ENCODE data around the gene CDH22. TPM values are rescaled to one million over a fixed set of nuclear protein-coding genes. Genes with fewer than 3 reads are reported as not detected.

The CDH22 gene
- total and polyA plus RNA-seq, 10 of the 15 experiments (the other 5 are each of a cell fraction or from before 2014, with no cell fraction given) = not detected

DNA sequence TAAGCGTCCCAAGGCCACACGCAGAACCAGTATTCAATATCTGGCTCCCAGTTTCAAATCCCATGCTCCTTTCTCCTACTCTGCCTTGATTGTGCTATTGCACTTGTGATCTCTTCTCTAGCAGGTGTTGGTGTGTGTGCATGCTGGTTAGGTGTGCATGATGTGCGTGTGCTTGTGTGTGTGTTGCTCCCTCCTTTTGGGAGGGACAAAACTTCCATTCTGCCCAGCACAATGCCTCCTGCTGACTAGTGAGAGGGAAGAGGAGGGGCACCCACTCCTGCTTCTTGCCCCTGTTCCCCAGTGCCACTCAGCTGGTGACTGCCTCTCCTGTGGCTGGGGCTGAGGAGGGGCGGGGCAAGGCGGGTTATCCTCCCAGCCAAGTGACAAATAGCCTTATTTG lies 170.5 kb downstream of the CDH22 start:
- Histone ChIP-seq H4K20me1 (ENCODE audit: control insufficient read depth, insufficient read depth) (no peaks in the 10 kb centered on the region), H3K4me3 (no peak overlapping the region), H3K4me2 (ENCODE audit: control insufficient read depth, insufficient read depth) (no peak overlapping the region), H3K79me2 (ENCODE audit: control insufficient read depth, insufficient read depth, low read length) (no peaks in the 10 kb centered on the region), H3K4me1 (ENCODE audit: control insufficient read depth, insufficient read depth, low read length) (no peaks in the 10 kb centered on the region), H3K9me3 (replicated peaks; ENCODE audit: control insufficient read depth, insufficient read depth, low read length) (no peaks in the 10 kb centered on the region), H3K27me3 (replicated peaks in 1 of 2; ENCODE audit: control insufficient read depth in 2 of 2, insufficient read depth in 2 of 2, low read length in 1 of 2) (peaks cover 2 to 5% of the 10 kb centered on the region in 2 experiments; a peak in 3 of 4 replicates), H2AFZ (ENCODE audit: control insufficient read depth, low read depth, low read length) (no peak overlapping the region), H3K27ac (ENCODE audit: control insufficient read depth, insufficient read depth) (no peak overlapping the region), H3K9ac (ENCODE audit: control insufficient read depth, insufficient read depth, low read length) (no peak overlapping the region), H3K36me3 (ENCODE audit: control insufficient read depth in 2 of 2, insufficient read depth in 2 of 2, low read length in 1 of 2) (no peaks in the 10 kb centered on the region)
- RAD21 ChIA-PET (ENCODE audit: unreplicated experiment) = no interaction called here
- SMC1A ChIA-PET (ENCODE audit: uncharacterized antibody, unreplicated experiment) = interaction anchor here (1.0 kb wide), 1 partner anchor 168 kb away, joined by 3 read pairs; no protein-coding TSS in a partner anchor
- no TSS peak for BruUV-seq (replicated peaks)
- CTCF ChIA-PET = no interaction called here
- no peak for TF ChIP-seq SUPT20H (IDR thresholded peaks at IDR 0.05; ENCODE audit: borderline replicate concordance, control insufficient read depth, low read depth, low read length)
- TF ChIP-seq PKNOX1 (IDR thresholded peaks at IDR 0.05) = 0 out of 2 replicates have a peak, but pooled peaks have one; percentile 20
- no peak for DNase-seq (ENCODE audit: low read depth, low spot score)
- 44% methylated on average over 5 of the region's 5 CpGs for WGBS (ENCODE audit: insufficient coverage, insufficient replicate concordance, low lambda C conversion rate, missing lambda C conversion rate)
- no peak for FAIRE-seq
- intact Hi-C loops (cut with micrococcal nuclease; ENCODE audit: unreplicated experiment) (no loop called here), in situ Hi-C loops (cut with MboI) (no loop called here)
- ATAC-seq = no peak; the same call in 2 of the 3 replicates
- POLR2A ChIA-PET = interaction anchor here (0.6 kb wide), 1 partner anchor 59 kb away, joined by 3 read pairs; no protein-coding TSS in a partner anchor

DNA sequence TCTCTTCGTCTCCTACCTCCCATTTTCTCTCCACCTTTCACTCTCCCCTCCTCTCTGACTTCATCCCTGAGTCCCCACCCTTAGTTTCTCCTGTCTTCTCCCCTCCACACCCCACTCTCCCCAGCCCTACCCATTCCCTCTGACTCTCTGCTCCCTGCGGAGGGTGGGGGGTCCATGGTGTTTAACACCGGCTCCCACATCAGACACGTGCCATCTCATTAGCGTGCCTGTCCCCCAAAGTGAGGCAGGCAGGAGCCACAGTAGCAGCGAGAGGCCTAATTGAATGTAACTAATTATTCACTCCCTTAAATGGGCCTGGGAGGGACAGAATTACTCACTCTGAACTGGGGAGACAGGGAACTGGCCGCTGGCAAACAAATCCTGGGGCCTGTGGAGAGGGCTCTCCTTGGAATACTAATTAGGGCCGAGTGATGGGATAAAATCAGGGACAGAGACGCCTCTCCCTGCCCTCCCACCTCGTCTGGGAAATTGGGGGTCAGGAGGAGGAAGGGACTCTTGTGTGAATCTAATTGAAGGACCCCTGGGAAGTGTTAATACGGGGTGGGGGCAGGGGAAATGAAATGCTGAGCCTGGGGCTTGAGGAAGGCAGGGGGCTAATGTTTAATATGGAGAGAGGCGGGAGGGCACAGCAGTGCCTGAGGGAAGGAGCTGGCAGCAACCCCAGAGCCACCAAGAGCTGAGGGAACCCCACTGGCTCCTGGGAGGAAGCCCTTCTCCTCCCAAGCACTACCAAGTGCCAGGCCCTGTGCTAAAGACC lies 172.3 kb downstream of the CDH22 start:
- BruUV-seq (replicated peaks) = no TSS peak
- DNase-seq (ENCODE audit: low read depth, low spot score) (no peak), FAIRE-seq (no peak), ATAC-seq (no peak)
- WGBS (ENCODE audit: insufficient coverage, insufficient replicate concordance, low lambda C conversion rate, missing lambda C conversion rate) = 34% methylated on average over 11 of the region's 12 CpGs
- no peak overlapping the region for H3K4me2 ChIP-seq (ENCODE audit: control insufficient read depth, insufficient read depth)
- RAD21 ChIA-PET (ENCODE audit: unreplicated experiment) = no interaction called here
- H4K20me1 ChIP-seq (ENCODE audit: control insufficient read depth, insufficient read depth) = peaks cover 3% of the 10 kb centered on the region; the same call in 1 of the 2 replicates
- H3K4me1 ChIP-seq (ENCODE audit: control insufficient read depth, insufficient read depth, low read length) = peaks cover under 1% of the 10 kb centered on the region; the same call in 1 of the 2 replicates
- H2AFZ ChIP-seq (ENCODE audit: control insufficient read depth, low read depth, low read length) = no peak overlapping the region
- peaks cover 2 to 5% of the 10 kb centered on the region in 2 experiments; a peak in 3 of 4 replicates for H3K27me3 ChIP-seq (replicated peaks in 1 of 2; ENCODE audit: control insufficient read depth in 2 of 2, insufficient read depth in 2 of 2, low read length in 1 of 2)
- CTCF ChIA-PET = interaction anchor here (0.7 to 1.1 kb wide), 2 partner anchors 13 to 36 kb away, joined by 3 to 5 read pairs; no protein-coding TSS in a partner anchor
- H3K9ac ChIP-seq (ENCODE audit: control insufficient read depth, insufficient read depth, low read length) = no peak overlapping the region
- SMC1A ChIA-PET (ENCODE audit: uncharacterized antibody, unreplicated experiment) = no interaction called here
- TF ChIP-seq POLR2A (IDR thresholded peaks at IDR 0.05; ENCODE audit: low read depth, low read length) = peak; percentile 35; the same call in 1 of the 2 replicates
- TF ChIP-seq ASH2L (IDR thresholded peaks at IDR 0.05; ENCODE audit: borderline replicate concordance, low read depth) = no peak
- H3K9me3 ChIP-seq (replicated peaks; ENCODE audit: control insufficient read depth, insufficient read depth, low read length) = no peaks in the 10 kb centered on the region
- POLR2A ChIA-PET = no interaction called here
- H3K27ac ChIP-seq (ENCODE audit: control insufficient read depth, insufficient read depth) = no peak overlapping the region
- H3K36me3 ChIP-seq (ENCODE audit: control insufficient read depth in 2 of 2, insufficient read depth in 2 of 2, low read length in 1 of 2) = no peaks in the 10 kb centered on the region
- in situ Hi-C loops (cut with MboI) (no loop called here), intact Hi-C loops (cut with micrococcal nuclease; ENCODE audit: unreplicated experiment) (no loop called here)
- H3K4me3 ChIP-seq = no peak overlapping the region
- no peaks in the 10 kb centered on the region for H3K79me2 ChIP-seq (ENCODE audit: control insufficient read depth, insufficient read depth, low read length)

Data from GM12878 (cell line).